ENCODE data around the gene OR8D2. TPM values are rescaled to one million over a fixed set of nuclear protein-coding genes. Genes with fewer than 3 reads are reported as not detected.

Gene OR8D2
- total RNA-seq, 1 donor from 2014 or later, result not detected

- Histone ChIP-seq H3K9me3 (no peaks in the 10 kb centered on the region), H3K27me3 (no peaks in the 10 kb centered on the region), H3K4me1 (no peaks in the 10 kb centered on the region), H3K4me3 (no peak overlapping the region), H3K36me3 (no peaks in the 10 kb centered on the region), H3K27ac (no peak overlapping the region)
- TF ChIP-seq POLR2A (IDR thresholded peaks at IDR 0.05) (no peak), CTCF (IDR thresholded peaks at IDR 0.05) (no peak), POLR2AphosphoS5 (IDR thresholded peaks at IDR 0.05; ENCODE audit: insufficient read depth in 1 of 2, low read depth in 1 of 2) (no peak)
- intact Hi-C loops (cut with DNase I), result no loop called here
- no peak for DNase-seq (ENCODE audit: extremely low spot score in 2 of 2)
Measured at GRCh38 chr11:124322356-124322755, 2.4 kb upstream of the OR8D2 start.

GRCh38 chr11:124315052-124315451 lies 4.9 kb downstream of the OR8D2 start:
- H3K27me3 ChIP-seq, result no peaks in the 10 kb centered on the region
- no peak overlapping the region for H3K4me3 ChIP-seq
- DNase-seq (ENCODE audit: extremely low spot score in 2 of 2), result no peak
- TF ChIP-seq POLR2A (IDR thresholded peaks at IDR 0.05), result no peak
- TF ChIP-seq POLR2AphosphoS5 (IDR thresholded peaks at IDR 0.05; ENCODE audit: insufficient read depth in 1 of 2, low read depth in 1 of 2), result no peak
- no peak for TF ChIP-seq CTCF (IDR thresholded peaks at IDR 0.05)
- H3K36me3 ChIP-seq, result no peaks in the 10 kb centered on the region
- H3K4me1 ChIP-seq, result no peaks in the 10 kb centered on the region
- no peak overlapping the region for H3K27ac ChIP-seq
- intact Hi-C loops (cut with DNase I), result loop anchor here (10.0 kb wide), 1 partner anchor 1360 kb away; no protein-coding TSS in a partner anchor
- no peaks in the 10 kb centered on the region for H3K9me3 ChIP-seq

GRCh38 chr11:124313849-124314248 lies 6.1 kb downstream of the OR8D2 start, which contains the start of gene OR8D1:
OR8D1 (minus strand) TSS chr11:124313949; CDS start chr11:124310766, 3,183 bp downstream.
- no peak within 1 kb of the TSS for H3K4me3 ChIP-seq
- intact Hi-C loops (cut with DNase I), result loop anchor here (10.0 kb wide), 1 partner anchor 1359 kb away; no protein-coding TSS in a partner anchor
- no peaks in the 10 kb centered on the region for H3K9me3 ChIP-seq
- no peaks in the 10 kb centered on the region for H3K27me3 ChIP-seq
- no peaks in the 10 kb centered on the region for H3K4me1 ChIP-seq
- no peak within 1 kb of the TSS for H3K27ac ChIP-seq
- no peak for TF ChIP-seq POLR2AphosphoS5 (IDR thresholded peaks at IDR 0.05; ENCODE audit: insufficient read depth in 1 of 2, low read depth in 1 of 2)
- no peaks in the 10 kb centered on the region for H3K36me3 ChIP-seq
- DNase-seq (ENCODE audit: extremely low spot score in 2 of 2), result no peak

GRCh38 chr11:124313131-124313530 lies 6.9 kb downstream of the OR8D2 start:
- intact Hi-C loops (cut with DNase I), result loop anchor here (10.0 kb wide), 1 partner anchor 1358 kb away; no protein-coding TSS in a partner anchor
- TF ChIP-seq POLR2A (IDR thresholded peaks at IDR 0.05), result no peak
- no peak for TF ChIP-seq CTCF (IDR thresholded peaks at IDR 0.05)
- no peak for TF ChIP-seq POLR2AphosphoS5 (IDR thresholded peaks at IDR 0.05; ENCODE audit: insufficient read depth in 1 of 2, low read depth in 1 of 2)
- Histone ChIP-seq H3K27ac (no peak overlapping the region), H3K9me3 (no peaks in the 10 kb centered on the region), H3K36me3 (no peaks in the 10 kb centered on the region), H3K27me3 (no peaks in the 10 kb centered on the region), H3K4me1 (no peaks in the 10 kb centered on the region), H3K4me3 (no peak overlapping the region)
- no peak for DNase-seq (ENCODE audit: extremely low spot score in 2 of 2)

GRCh38 chr11:124311670-124312069 lies 8.3 kb downstream of the OR8D2 start:
- Histone ChIP-seq H3K9me3 (no peaks in the 10 kb centered on the region), H3K36me3 (no peaks in the 10 kb centered on the region), H3K4me1 (no peaks in the 10 kb centered on the region), H3K4me3 (no peak overlapping the region), H3K27ac (no peak overlapping the region), H3K27me3 (no peaks in the 10 kb centered on the region)
- intact Hi-C loops (cut with DNase I), result loop anchor here (10.0 kb wide), 1 partner anchor 1357 kb away; no protein-coding TSS in a partner anchor
- TF ChIP-seq POLR2A (IDR thresholded peaks at IDR 0.05), result no peak
- no peak for TF ChIP-seq CTCF (IDR thresholded peaks at IDR 0.05)
- no peak for TF ChIP-seq POLR2AphosphoS5 (IDR thresholded peaks at IDR 0.05; ENCODE audit: insufficient read depth in 1 of 2, low read depth in 1 of 2)
- DNase-seq (ENCODE audit: extremely low spot score in 2 of 2), result no peak

Data from vagina (tissue), 2 donors.